ENCODE data around the gene GPSM1. TPM values are rescaled to one million over a fixed set of nuclear protein-coding genes. Genes with fewer than 3 reads are reported as not detected.

The GPSM1 gene
- polyA plus RNA-seq, 2 donors = 1.7 to 4.5 TPM

DNA sequence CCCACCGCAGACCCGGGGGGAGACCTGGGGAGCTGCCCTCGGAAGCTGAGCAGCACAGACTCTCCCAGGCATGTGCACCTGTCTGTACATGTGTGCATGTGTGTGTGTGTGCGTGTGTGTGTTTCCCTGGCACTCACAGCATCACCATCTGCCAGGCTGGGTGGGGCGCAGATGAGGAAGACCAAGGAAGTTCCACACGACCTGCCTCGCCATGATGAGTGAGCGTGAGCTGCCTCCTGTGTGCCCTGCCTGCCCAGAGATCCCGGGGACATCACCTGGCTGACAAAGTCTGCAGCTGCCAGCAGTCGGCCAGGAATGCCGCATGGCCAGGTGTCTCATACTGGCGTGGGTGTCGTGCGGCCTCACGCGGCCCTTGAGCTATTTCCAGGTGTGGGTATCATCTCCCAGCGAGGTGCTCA, 4.0 kb upstream of the GPSM1 start:
- WGBS, 2 donors = 45 to 48% methylated on average over 17 of the region's 17 CpGs

GRCh38 chr9:136324501-136325300, 2.6 kb upstream of the GPSM1 start:
- 73% methylated on average over 24 of the region's 24 CpGs for WGBS, 2 donors
- peaks cover 0 to 27% of the 10 kb centered on the region in 2 donors for H3K4me1 ChIP-seq (ENCODE audit: control insufficient read depth in 2 of 2, insufficient read depth in 2 of 2, low read length in 1 of 2)
- peaks cover 4 to 6% of the 10 kb centered on the region in 2 donors for H3K9me3 ChIP-seq (ENCODE audit: control insufficient read depth in 2 of 2, insufficient read depth in 1 of 2, low read depth in 1 of 2, low read length in 1 of 2)
- no peaks in the 10 kb centered on the region for H3K36me3 ChIP-seq (ENCODE audit: control insufficient read depth in 2 of 2, insufficient read depth in 2 of 2, low read length in 1 of 2)
- H3K27me3 ChIP-seq (ENCODE audit: control insufficient read depth in 1 of 2, insufficient read depth in 2 of 2, low read length in 2 of 2) = no peaks in the 10 kb centered on the region
- H3K27ac ChIP-seq (ENCODE audit: low read depth in 2 of 2, low read length in 1 of 2) = no peak overlapping the region
- H3K4me3 ChIP-seq (ENCODE audit: low read depth in 1 of 2, low read length in 2 of 2) = no peak overlapping the region

More for the DNA sequence above, 4.0 kb upstream of the GPSM1 start:
- no peak overlapping the region for H3K27ac ChIP-seq (ENCODE audit: low read depth in 2 of 2, low read length in 1 of 2)
- H3K36me3 ChIP-seq (ENCODE audit: control insufficient read depth in 2 of 2, insufficient read depth in 2 of 2, low read length in 1 of 2) = no peaks in the 10 kb centered on the region
- no peak overlapping the region for H3K4me3 ChIP-seq (ENCODE audit: low read depth in 1 of 2, low read length in 2 of 2)
- peaks cover 4 to 6% of the 10 kb centered on the region in 2 donors for H3K9me3 ChIP-seq (ENCODE audit: control insufficient read depth in 2 of 2, insufficient read depth in 1 of 2, low read depth in 1 of 2, low read length in 1 of 2)
- H3K4me1 ChIP-seq (ENCODE audit: control insufficient read depth in 2 of 2, insufficient read depth in 2 of 2, low read length in 1 of 2) = peaks cover 0 to 23% of the 10 kb centered on the region in 2 donors
- no peaks in the 10 kb centered on the region for H3K27me3 ChIP-seq (ENCODE audit: control insufficient read depth in 1 of 2, insufficient read depth in 2 of 2, low read length in 2 of 2)

GRCh38 chr9:136325358-136325757, 2.0 kb upstream of the GPSM1 start:
- no peaks in the 10 kb centered on the region for H3K36me3 ChIP-seq (ENCODE audit: control insufficient read depth in 2 of 2, insufficient read depth in 2 of 2, low read length in 1 of 2)
- H3K27ac ChIP-seq (ENCODE audit: low read depth in 2 of 2, low read length in 1 of 2) = no peak overlapping the region
- H3K4me3 ChIP-seq (ENCODE audit: low read depth in 1 of 2, low read length in 2 of 2) = no peak overlapping the region
- WGBS, 2 donors = 87 to 88% methylated on average over 13 of the region's 13 CpGs
- H3K4me1 ChIP-seq (ENCODE audit: control insufficient read depth in 2 of 2, insufficient read depth in 2 of 2, low read length in 1 of 2) = peaks cover 0 to 27% of the 10 kb centered on the region in 2 donors
- H3K9me3 ChIP-seq (ENCODE audit: control insufficient read depth in 2 of 2, insufficient read depth in 1 of 2, low read depth in 1 of 2, low read length in 1 of 2) = peaks cover 4 to 6% of the 10 kb centered on the region in 2 donors
- no peaks in the 10 kb centered on the region for H3K27me3 ChIP-seq (ENCODE audit: control insufficient read depth in 1 of 2, insufficient read depth in 2 of 2, low read length in 2 of 2)

DNA sequence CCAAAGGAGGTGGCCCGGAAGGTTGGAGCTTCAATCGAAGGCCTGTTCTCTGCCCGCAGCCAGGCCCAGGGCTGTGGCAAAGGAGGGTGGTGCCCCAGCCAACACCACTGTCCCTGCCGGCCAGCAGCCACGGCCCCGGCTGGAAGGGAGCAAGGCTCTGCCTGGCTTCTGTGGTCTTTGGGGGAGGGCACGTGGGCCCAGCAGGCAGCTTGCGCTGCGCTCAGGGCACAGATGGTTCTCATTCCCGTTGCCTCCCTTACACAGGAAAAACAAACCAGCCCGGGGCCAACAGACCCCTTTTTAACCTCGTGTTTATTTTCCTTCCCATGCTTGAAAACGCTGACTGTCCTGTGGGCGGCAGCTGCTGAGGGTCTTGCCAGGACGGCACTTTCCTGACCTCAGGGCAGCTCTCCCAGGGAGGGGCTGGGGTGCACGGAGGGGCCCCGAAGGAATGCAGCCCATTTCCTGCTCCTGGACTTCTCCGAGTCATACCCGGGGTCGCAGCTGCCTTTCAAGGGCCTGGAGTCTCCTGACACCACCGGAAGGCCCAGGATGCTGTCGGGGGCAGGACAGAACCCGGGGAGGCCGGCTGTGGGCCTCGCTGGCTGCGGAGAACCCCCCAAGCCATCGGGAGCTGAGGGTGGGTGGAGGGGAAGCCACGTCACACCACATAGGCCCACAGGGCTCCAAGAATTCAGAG, 1.1 kb upstream of the GPSM1 start:
- H3K27ac ChIP-seq (ENCODE audit: low read depth in 2 of 2, low read length in 1 of 2) = peak overlapping the region in 1 of 2 donors; percentile 35
- WGBS, 2 donors = 47 to 51% methylated on average over 28 of the region's 28 CpGs

DNA sequence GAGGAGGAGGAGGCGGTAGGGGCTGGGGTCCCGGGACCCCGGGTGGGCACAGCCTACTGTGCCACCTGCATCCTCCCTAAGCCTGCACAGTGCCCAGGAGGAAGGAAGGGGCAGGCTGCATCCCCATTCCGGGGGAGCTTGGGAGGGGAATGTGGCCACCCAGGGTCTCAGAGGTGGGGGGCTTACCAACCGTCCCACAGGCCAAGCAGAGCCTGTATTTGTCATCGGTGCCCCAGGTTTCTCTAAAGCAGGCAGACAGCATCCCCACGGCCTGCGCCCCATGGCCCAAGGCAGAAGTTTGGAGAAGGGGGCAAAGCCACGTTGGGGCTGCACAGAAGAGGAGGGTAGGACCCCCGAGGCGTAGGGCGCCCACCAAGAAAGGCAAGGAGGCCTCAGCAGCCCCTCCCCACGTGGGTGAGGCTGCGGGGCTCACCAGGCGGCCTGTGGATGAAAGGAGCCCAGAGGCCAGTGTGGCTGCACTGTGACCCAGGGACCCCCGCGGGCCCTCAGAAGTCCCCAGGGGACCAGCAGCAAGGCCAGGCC, 507 bp upstream of the GPSM1 start:
- Histone ChIP-seq H3K27ac (ENCODE audit: low read depth in 2 of 2, low read length in 1 of 2) (peak overlapping the region; percentile 8 to 35), H3K27me3 (ENCODE audit: control insufficient read depth in 1 of 2, insufficient read depth in 2 of 2, low read length in 2 of 2) (no peaks in the 10 kb centered on the region), H3K4me3 (ENCODE audit: low read depth in 1 of 2, low read length in 2 of 2) (peak overlapping the region in 1 of 2 donors; percentile 47), H3K9me3 (ENCODE audit: control insufficient read depth in 2 of 2, insufficient read depth in 1 of 2, low read depth in 1 of 2, low read length in 1 of 2) (peaks cover 0 to 2% of the 10 kb centered on the region in 2 donors), H3K4me1 (ENCODE audit: control insufficient read depth in 2 of 2, insufficient read depth in 2 of 2, low read length in 1 of 2) (peaks cover 0 to 27% of the 10 kb centered on the region in 2 donors), H3K36me3 (ENCODE audit: control insufficient read depth in 2 of 2, insufficient read depth in 2 of 2, low read length in 1 of 2) (no peaks in the 10 kb centered on the region)
- WGBS, 2 donors = 41 to 46% methylated on average over 16 to 17 of the region's 17 CpGs

More for the DNA sequence above, 1.1 kb upstream of the GPSM1 start:
- H3K36me3 ChIP-seq (ENCODE audit: control insufficient read depth in 2 of 2, insufficient read depth in 2 of 2, low read length in 1 of 2) = no peaks in the 10 kb centered on the region
- peaks cover 0 to 27% of the 10 kb centered on the region in 2 donors for H3K4me1 ChIP-seq (ENCODE audit: control insufficient read depth in 2 of 2, insufficient read depth in 2 of 2, low read length in 1 of 2)
- no peaks in the 10 kb centered on the region for H3K27me3 ChIP-seq (ENCODE audit: control insufficient read depth in 1 of 2, insufficient read depth in 2 of 2, low read length in 2 of 2)
- no peak overlapping the region for H3K4me3 ChIP-seq (ENCODE audit: low read depth in 1 of 2, low read length in 2 of 2)
- H3K9me3 ChIP-seq (ENCODE audit: control insufficient read depth in 2 of 2, insufficient read depth in 1 of 2, low read depth in 1 of 2, low read length in 1 of 2) = peaks cover 4 to 6% of the 10 kb centered on the region in 2 donors

- Histone ChIP-seq H3K4me1 (ENCODE audit: control insufficient read depth in 2 of 2, insufficient read depth in 2 of 2, low read length in 1 of 2) (peaks cover 0 to 23% of the 10 kb centered on the region in 2 donors), H3K27ac (ENCODE audit: low read depth in 2 of 2, low read length in 1 of 2) (peak overlapping the region in 1 of 2 donors; percentile 22), H3K36me3 (ENCODE audit: control insufficient read depth in 2 of 2, insufficient read depth in 2 of 2, low read length in 1 of 2) (no peaks in the 10 kb centered on the region), H3K9me3 (ENCODE audit: control insufficient read depth in 2 of 2, insufficient read depth in 1 of 2, low read depth in 1 of 2, low read length in 1 of 2) (peaks cover 0 to 2% of the 10 kb centered on the region in 2 donors), H3K4me3 (ENCODE audit: low read depth in 1 of 2, low read length in 2 of 2) (peak overlapping the region; percentile 47 to 53), H3K27me3 (ENCODE audit: control insufficient read depth in 1 of 2, insufficient read depth in 2 of 2, low read length in 2 of 2) (no peaks in the 10 kb centered on the region)
- WGBS, 2 donors = 18 to 25% methylated on average over 13 of the region's 13 CpGs
These were observed 777 bp downstream of the GPSM1 start for GRCh38 chr9:136328011-136328621.

- 32 to 38% methylated on average over 15 of the region's 15 CpGs for WGBS, 2 donors
- H3K27me3 ChIP-seq (ENCODE audit: control insufficient read depth in 1 of 2, insufficient read depth in 2 of 2, low read length in 2 of 2) = no peaks in the 10 kb centered on the region
- H3K27ac ChIP-seq (ENCODE audit: low read depth in 2 of 2, low read length in 1 of 2) = peak overlapping the region in 1 of 2 donors; percentile 22
- H3K9me3 ChIP-seq (ENCODE audit: control insufficient read depth in 2 of 2, insufficient read depth in 1 of 2, low read depth in 1 of 2, low read length in 1 of 2) = no peaks in the 10 kb centered on the region
- H3K36me3 ChIP-seq (ENCODE audit: control insufficient read depth in 2 of 2, insufficient read depth in 2 of 2, low read length in 1 of 2) = no peaks in the 10 kb centered on the region
- H3K4me1 ChIP-seq (ENCODE audit: control insufficient read depth in 2 of 2, insufficient read depth in 2 of 2, low read length in 1 of 2) = peaks cover 2 to 19% of the 10 kb centered on the region in 2 donors
- H3K4me3 ChIP-seq (ENCODE audit: low read depth in 1 of 2, low read length in 2 of 2) = peak overlapping the region in 1 of 2 donors; percentile 53
These were observed 1.3 kb downstream of the GPSM1 start for GRCh38 chr9:136328622-136329041.

DNA sequence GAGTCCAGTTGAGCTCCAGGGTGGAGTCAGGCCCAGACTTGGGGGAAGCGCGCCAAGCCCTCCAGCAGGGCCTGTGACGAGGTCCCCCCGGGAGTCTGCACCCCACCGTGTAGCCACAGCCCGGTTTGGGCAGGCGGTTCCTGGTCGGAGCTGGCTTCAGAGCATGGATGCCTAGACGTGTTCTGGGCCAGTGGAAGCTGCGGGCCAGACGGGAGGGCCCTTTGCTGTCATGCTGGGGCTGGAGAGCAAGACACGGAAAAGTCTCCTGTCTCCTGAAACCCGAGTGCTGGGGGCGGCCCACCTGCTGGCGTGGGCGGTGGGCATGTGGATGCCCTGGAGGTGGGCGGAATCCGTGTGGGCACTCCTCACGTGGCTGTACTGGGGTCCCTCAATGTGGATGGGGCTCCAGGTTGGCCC, 1.9 kb downstream of the GPSM1 start:
- H3K27ac ChIP-seq (ENCODE audit: low read depth in 2 of 2, low read length in 1 of 2) = peak overlapping the region in 1 of 2 donors; percentile 30
- H3K4me1 ChIP-seq (ENCODE audit: control insufficient read depth in 2 of 2, insufficient read depth in 2 of 2, low read length in 1 of 2) = peaks cover 2 to 17% of the 10 kb centered on the region in 2 donors
- H3K36me3 ChIP-seq (ENCODE audit: control insufficient read depth in 2 of 2, insufficient read depth in 2 of 2, low read length in 1 of 2) = no peaks in the 10 kb centered on the region
- H3K9me3 ChIP-seq (ENCODE audit: control insufficient read depth in 2 of 2, insufficient read depth in 1 of 2, low read depth in 1 of 2, low read length in 1 of 2) = no peaks in the 10 kb centered on the region
- no peaks in the 10 kb centered on the region for H3K27me3 ChIP-seq (ENCODE audit: control insufficient read depth in 1 of 2, insufficient read depth in 2 of 2, low read length in 2 of 2)
- H3K4me3 ChIP-seq (ENCODE audit: low read depth in 1 of 2, low read length in 2 of 2) = no peak overlapping the region
- 64 to 79% methylated on average over 19 of the region's 19 CpGs for WGBS, 2 donors
